NCI-H82 treated with DMSO at 0.1 percent for 48 hours (cell line): Measurements from ENCODE around the gene MED10.

Experiments used
- DNase-seq: peaks from one replicate; lab custom pipeline; 2025; ENCODE audit not compliant: unreplicated experiment; lab: John Stamatoyannopoulos, UW

The MED10 gene

GRCh38 chr5:6353602-6354302 lies 24.6 kb downstream of the MED10 start:
- DNase-seq: no peak

- no peak for DNase-seq
These were observed 27.9 kb downstream of the MED10 start for GRCh38 chr5:6350277-6351090.

- DNase-seq: no peak
These were observed 29.0 kb downstream of the MED10 start for GRCh38 chr5:6349387-6349786.

- no peak for DNase-seq
These were observed 29.8 kb downstream of the MED10 start for GRCh38 chr5:6348476-6349000.

GRCh38 chr5:6347673-6348072 lies 30.7 kb downstream of the MED10 start:
- DNase-seq: no peak

GRCh38 chr5:6347165-6347564 lies 31.2 kb downstream of the MED10 start:
- no peak for DNase-seq

- no peak for DNase-seq
These were observed 33.8 kb downstream of the MED10 start for GRCh38 chr5:6344593-6344989.

GRCh38 chr5:6343951-6344592 lies 34.3 kb downstream of the MED10 start:
- no peak for DNase-seq

- no peak for DNase-seq
These were observed 35.5 kb downstream of the MED10 start for GRCh38 chr5:6342689-6343315.

GRCh38 chr5:6340100-6340499 lies 38.2 kb downstream of the MED10 start:
- DNase-seq: no peak

- no peak for DNase-seq
These were observed 39.5 kb downstream of the MED10 start for GRCh38 chr5:6338871-6339270.

- DNase-seq: no peak
These were observed 40.2 kb downstream of the MED10 start for GRCh38 chr5:6338135-6338534.

- DNase-seq: no peak
These were observed 45.0 kb downstream of the MED10 start for GRCh38 chr5:6333182-6333905.

GRCh38 chr5:6328173-6328572 lies 50.2 kb downstream of the MED10 start:
- no peak for DNase-seq

GRCh38 chr5:6326776-6327175 lies 51.6 kb downstream of the MED10 start:
- DNase-seq: no peak

- DNase-seq: no peak
These were observed 56.1 kb downstream of the MED10 start for GRCh38 chr5:6322163-6322713.
